ENCODE results near the gene POLR2E.
A peak's percentile ranks its signal among the peaks of the same experiment; 100 is the strongest.

The POLR2E gene

GRCh38 chr19:1066748-1067340 is 28.3 kb downstream of the POLR2E start, which contains the start of gene ARHGAP45:
TSS of gene ARHGAP45 (plus strand) at chr19:1067167. CDS start at chr19:1067406, 239 bp downstream.
- TF ChIP-seq POLR2AphosphoS5 (IDR thresholded peaks at IDR 0.05; ENCODE audit: low read depth), result no peak
- TF ChIP-seq GABPA (IDR thresholded peaks at IDR 0.05; ENCODE audit: low read depth), result no peak
- TF ChIP-seq SPI1 (IDR thresholded peaks at IDR 0.05; ENCODE audit: borderline replicate concordance, low read depth), result no peak
- no peak for TF ChIP-seq CTCF (IDR thresholded peaks at IDR 0.05; ENCODE audit: insufficient read depth, low read length)
- no peak for TF ChIP-seq REST (IDR thresholded peaks at IDR 0.05; ENCODE audit: insufficient replicate concordance, low read depth)
- Histone ChIP-seq H3K4me3 (replicated peaks; ENCODE audit: insufficient read depth, low read length) (peak within 1 kb of the TSS; percentile 88), H3K27ac (replicated peaks) (peak within 1 kb of the TSS; percentile 98), H3K27me3 (ENCODE audit: insufficient read depth, poor library complexity, severe bottlenecking) (no peaks in the 10 kb centered on the region)
- DNase-seq (ENCODE audit: low read depth in 1 of 2, low spot score in 1 of 2), result peak; percentile 71 to 90

GRCh38 chr19:1066251-1066747 is 28.9 kb downstream of the POLR2E start:
- H3K27me3 ChIP-seq (ENCODE audit: insufficient read depth, poor library complexity, severe bottlenecking), result no peaks in the 10 kb centered on the region
- no peak overlapping the region for H3K27ac ChIP-seq (replicated peaks)
- H3K4me3 ChIP-seq (replicated peaks; ENCODE audit: insufficient read depth, low read length), result peak overlapping the region; percentile 88
- TF ChIP-seq POLR2AphosphoS5 (IDR thresholded peaks at IDR 0.05; ENCODE audit: low read depth) (no peak), REST (IDR thresholded peaks at IDR 0.05; ENCODE audit: insufficient replicate concordance, low read depth) (no peak), GABPA (IDR thresholded peaks at IDR 0.05; ENCODE audit: low read depth) (no peak), SPI1 (IDR thresholded peaks at IDR 0.05; ENCODE audit: borderline replicate concordance, low read depth) (no peak), CTCF (IDR thresholded peaks at IDR 0.05; ENCODE audit: insufficient read depth, low read length) (no peak)
- DNase-seq (ENCODE audit: low read depth in 1 of 2, low spot score in 1 of 2), result no peak

- H3K4me3 ChIP-seq (replicated peaks; ENCODE audit: insufficient read depth, low read length), result no peak overlapping the region
Measured at GRCh38 chr19:1065606-1066109, 29.5 kb downstream of the POLR2E start.

More at GRCh38 chr19:1065606-1066109, 29.5 kb downstream of the POLR2E start:
- H3K27me3 ChIP-seq (ENCODE audit: insufficient read depth, poor library complexity, severe bottlenecking), result no peaks in the 10 kb centered on the region
- TF ChIP-seq GABPA (IDR thresholded peaks at IDR 0.05; ENCODE audit: low read depth) (no peak), SPI1 (IDR thresholded peaks at IDR 0.05; ENCODE audit: borderline replicate concordance, low read depth) (no peak), CTCF (IDR thresholded peaks at IDR 0.05; ENCODE audit: insufficient read depth, low read length) (no peak), POLR2AphosphoS5 (IDR thresholded peaks at IDR 0.05; ENCODE audit: low read depth) (no peak), REST (IDR thresholded peaks at IDR 0.05; ENCODE audit: insufficient replicate concordance, low read depth) (no peak)
- H3K27ac ChIP-seq (replicated peaks), result no peak overlapping the region
- DNase-seq (ENCODE audit: low read depth in 1 of 2, low spot score in 1 of 2), result no peak
